ENCODE results near the gene TUBGCP6.

The TUBGCP6 gene

GRCh38 chr22:50226875-50227165 lies 18.0 kb downstream of the TUBGCP6 start:
- Histone ChIP-seq H3F3A (ENCODE audit: control insufficient read depth, insufficient read depth) (no peaks in the 10 kb centered on the region), H3K4me2 (ENCODE audit: low read length) (no peak overlapping the region), H3K27me3 (ENCODE audit: control insufficient read depth, low read length) (no peaks in the 10 kb centered on the region), H3K4me3 (ENCODE audit: low read length) (no peak overlapping the region), H3K27ac (ENCODE audit: low read depth, low read length) (no peak overlapping the region), H3K79me2 (ENCODE audit: control insufficient read depth, low read length) (no peaks in the 10 kb centered on the region), H4K20me1 (ENCODE audit: control insufficient read depth, insufficient read depth, low read depth, low read length) (no peaks in the 10 kb centered on the region), H3K9me2 (replicated peaks; ENCODE audit: control insufficient read depth, low read length) (no peaks in the 10 kb centered on the region), H3K4me1 (ENCODE audit: control insufficient read depth, low read length) (no peaks in the 10 kb centered on the region), H3K9me3 (ENCODE audit: control insufficient read depth, insufficient read depth, low read length) (no peaks in the 10 kb centered on the region), H3K36me3 (ENCODE audit: control insufficient read depth, low read length) (peaks cover 39% of the 10 kb centered on the region)
- TF ChIP-seq CTCF (IDR thresholded peaks at IDR 0.05; ENCODE audit: low read depth, low read length, poor library complexity, severe bottlenecking) (no peak), EZH2phosphoT487 (IDR thresholded peaks at IDR 0.05; ENCODE audit: borderline replicate concordance, low read length) (no peak)

GRCh38 chr22:50226063-50226874 lies 18.6 kb downstream of the TUBGCP6 start:
- Histone ChIP-seq H3K4me1 (ENCODE audit: control insufficient read depth, low read length) (no peaks in the 10 kb centered on the region), H3K79me2 (ENCODE audit: control insufficient read depth, low read length) (no peaks in the 10 kb centered on the region), H3K9me3 (ENCODE audit: control insufficient read depth, insufficient read depth, low read length) (no peaks in the 10 kb centered on the region), H3K27ac (ENCODE audit: low read depth, low read length) (no peak overlapping the region), H3K4me2 (ENCODE audit: low read length) (no peak overlapping the region), H3K9me2 (replicated peaks; ENCODE audit: control insufficient read depth, low read length) (no peaks in the 10 kb centered on the region), H3F3A (ENCODE audit: control insufficient read depth, insufficient read depth) (no peaks in the 10 kb centered on the region), H3K36me3 (ENCODE audit: control insufficient read depth, low read length) (peaks cover 45% of the 10 kb centered on the region), H3K4me3 (ENCODE audit: low read length) (no peak overlapping the region), H4K20me1 (ENCODE audit: control insufficient read depth, insufficient read depth, low read depth, low read length) (no peaks in the 10 kb centered on the region), H3K27me3 (ENCODE audit: control insufficient read depth, low read length) (no peaks in the 10 kb centered on the region)
- TF ChIP-seq CTCF (IDR thresholded peaks at IDR 0.05; ENCODE audit: low read depth, low read length, poor library complexity, severe bottlenecking) = no peak
- no peak for TF ChIP-seq EZH2phosphoT487 (IDR thresholded peaks at IDR 0.05; ENCODE audit: borderline replicate concordance, low read length)

DNA sequence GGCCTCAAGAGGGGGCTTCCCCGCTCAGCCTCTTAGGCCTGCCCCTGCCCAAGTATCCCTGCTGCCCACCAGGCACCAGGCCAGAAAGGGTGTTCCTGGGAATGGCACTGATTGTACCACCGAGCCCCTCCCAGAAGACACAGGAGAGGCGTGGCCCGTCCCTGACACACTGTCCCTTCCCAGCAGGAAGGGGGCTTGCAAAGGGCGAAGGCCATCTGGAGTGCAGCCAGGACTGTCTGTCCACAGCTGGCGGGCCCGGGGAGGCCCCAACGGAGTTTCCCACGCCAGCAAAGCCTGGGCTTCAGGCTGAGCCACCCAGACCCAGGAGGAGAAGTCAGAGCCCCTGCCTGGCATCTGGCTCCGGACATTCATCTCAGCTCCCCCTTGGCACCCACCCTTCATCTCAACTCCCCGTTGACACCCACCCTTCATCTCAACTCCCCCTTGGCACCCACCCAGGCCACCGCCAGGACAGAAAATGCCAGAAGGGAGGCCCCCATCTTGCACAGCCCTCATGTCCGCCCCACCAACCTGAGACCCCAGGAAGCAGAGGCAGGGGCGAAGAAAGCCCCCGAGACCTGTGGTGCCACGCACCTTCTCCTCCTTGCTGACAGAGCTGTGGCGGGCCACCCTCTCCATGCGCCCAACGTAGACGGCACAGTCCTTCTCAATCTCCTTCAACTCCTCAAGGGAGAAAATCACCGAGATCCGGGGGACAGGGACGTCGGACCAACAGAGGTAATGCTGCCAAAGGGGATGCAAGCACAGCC lies 19.4 kb downstream of the TUBGCP6 start:
- Histone ChIP-seq H4K20me1 (ENCODE audit: control insufficient read depth, insufficient read depth, low read depth, low read length) (no peaks in the 10 kb centered on the region), H3K4me3 (ENCODE audit: low read length) (no peak overlapping the region)

More for the DNA sequence above, 19.4 kb downstream of the TUBGCP6 start:
- Histone ChIP-seq H3K27me3 (ENCODE audit: control insufficient read depth, low read length) (no peaks in the 10 kb centered on the region), H3F3A (ENCODE audit: control insufficient read depth, insufficient read depth) (no peaks in the 10 kb centered on the region), H3K79me2 (ENCODE audit: control insufficient read depth, low read length) (no peaks in the 10 kb centered on the region), H3K27ac (ENCODE audit: low read depth, low read length) (no peak overlapping the region), H3K4me2 (ENCODE audit: low read length) (no peak overlapping the region), H3K4me1 (ENCODE audit: control insufficient read depth, low read length) (no peaks in the 10 kb centered on the region), H3K9me2 (replicated peaks; ENCODE audit: control insufficient read depth, low read length) (no peaks in the 10 kb centered on the region), H3K36me3 (ENCODE audit: control insufficient read depth, low read length) (peaks cover 54% of the 10 kb centered on the region), H3K9me3 (ENCODE audit: control insufficient read depth, insufficient read depth, low read length) (no peaks in the 10 kb centered on the region)
- TF ChIP-seq EZH2phosphoT487 (IDR thresholded peaks at IDR 0.05; ENCODE audit: borderline replicate concordance, low read length) (no peak), CTCF (IDR thresholded peaks at IDR 0.05; ENCODE audit: low read depth, low read length, poor library complexity, severe bottlenecking) (no peak)
